Loucy (cell line): ENCODE data around the gene AIF1L.

Experiments used
- EZH2phosphoT487 ChIP-seq: fragments of 200-600 bp; IDR thresholded peaks from 2 replicates; pipeline ENCODE4 v1.6.1; 2018; ENCODE audit warnings: antibody characterized with exemption, mild to moderate bottlenecking, moderate library complexity, borderline replicate concordance
- TF ChIP-seq, protein P1 (sequence below): fragments of 200-600 bp; sonication (generic); conservative IDR thresholded peaks from 2 replicates; pipeline ENCODE4 v1.5.1; 2014; ENCODE audit warnings: mild to moderate bottlenecking, antibody characterized with exemption, low read length

GRCh38 chr9:131113655-131114054, 17.3 kb downstream of the AIF1L start:
- TF ChIP-seq, protein P1, sequence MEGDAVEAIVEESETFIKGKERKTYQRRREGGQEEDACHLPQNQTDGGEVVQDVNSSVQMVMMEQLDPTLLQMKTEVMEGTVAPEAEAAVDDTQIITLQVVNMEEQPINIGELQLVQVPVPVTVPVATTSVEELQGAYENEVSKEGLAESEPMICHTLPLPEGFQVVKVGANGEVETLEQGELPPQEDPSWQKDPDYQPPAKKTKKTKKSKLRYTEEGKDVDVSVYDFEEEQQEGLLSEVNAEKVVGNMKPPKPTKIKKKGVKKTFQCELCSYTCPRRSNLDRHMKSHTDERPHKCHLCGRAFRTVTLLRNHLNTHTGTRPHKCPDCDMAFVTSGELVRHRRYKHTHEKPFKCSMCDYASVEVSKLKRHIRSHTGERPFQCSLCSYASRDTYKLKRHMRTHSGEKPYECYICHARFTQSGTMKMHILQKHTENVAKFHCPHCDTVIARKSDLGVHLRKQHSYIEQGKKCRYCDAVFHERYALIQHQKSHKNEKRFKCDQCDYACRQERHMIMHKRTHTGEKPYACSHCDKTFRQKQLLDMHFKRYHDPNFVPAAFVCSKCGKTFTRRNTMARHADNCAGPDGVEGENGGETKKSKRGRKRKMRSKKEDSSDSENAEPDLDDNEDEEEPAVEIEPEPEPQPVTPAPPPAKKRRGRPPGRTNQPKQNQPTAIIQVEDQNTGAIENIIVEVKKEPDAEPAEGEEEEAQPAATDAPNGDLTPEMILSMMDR, result no peak
- no peak for TF ChIP-seq EZH2phosphoT487
